Progenitor cell of endocrine pancreas (in vitro differentiated cells): ENCODE results near the gene CCL3. TPM values are rescaled to one million over a fixed set of nuclear protein-coding genes. Genes with fewer than 3 reads are reported as not detected.

Experiments used
- DNase-seq: peaks from one replicate; pipeline ENCODE4 v3.0.0; 2021; ENCODE audit warnings: low spot score; ENCODE audit not compliant: unreplicated experiment
- H3K27ac Mint-ChIP-seq: 2 replicates; pipeline ENCODE4 v1.8.0; 2021; ENCODE audit warnings: mild to moderate bottlenecking, moderate library complexity, mixed read lengths
- H3K27me3 Mint-ChIP-seq: 2 replicates; pipeline ENCODE4 v1.8.0; 2021; ENCODE audit warnings: mixed read lengths
- H3K36me3 Mint-ChIP-seq: 2 replicates; pipeline ENCODE4 v1.8.0; 2022; ENCODE audit warnings: mixed read lengths; ENCODE audit not compliant: insufficient read depth
- H3K4me1 Mint-ChIP-seq: 2 replicates; pipeline ENCODE4 v1.8.0; 2021; ENCODE audit warnings: low read depth, mixed read lengths
- H3K4me3 Mint-ChIP-seq: 2 replicates; pipeline ENCODE4 v1.8.0; 2021; ENCODE audit warnings: low read depth, mild to moderate bottlenecking, moderate library complexity, mixed read lengths
- H3K9me3 Mint-ChIP-seq: 2 replicates; pipeline ENCODE4 v1.8.0; 2021; ENCODE audit warnings: low read depth, mixed read lengths
- long read RNA-seq: library from polyadenylated mRNA; unstranded; transcript quantifications from one replicate; pipeline ENCODE4 v2.0.0, GENCODE V29; 2020
- total RNA-seq: library from RNA; stranded (reverse); gene quantifications from 2 replicates; pipeline ENCODE4 v1.2.1, GENCODE V29; 2021
- TF ChIP-seq, protein P1 (sequence below): fragments of 200-600 bp; sonication (generic); IDR thresholded peaks from one replicate; pipeline ENCODE4 v1.5.0; 2021; ENCODE audit warnings: antibody characterized with exemption, mild to moderate bottlenecking; ENCODE audit not compliant: unreplicated experiment

CCL3 gene
- not detected in 2 replicates for total RNA-seq
- long read RNA-seq, result 0 reads

- Mint-ChIP-seq H3K27ac (no peak within 1 kb of the TSS), H3K9me3 (no peaks in the 10 kb centered on the region), H3K4me3 (no peak within 1 kb of the TSS), H3K36me3 (no peaks in the 10 kb centered on the region), H3K4me1 (peaks cover 22% of the 10 kb centered on the region), H3K27me3 (peaks cover 9% of the 10 kb centered on the region)
- TF ChIP-seq, protein P1, sequence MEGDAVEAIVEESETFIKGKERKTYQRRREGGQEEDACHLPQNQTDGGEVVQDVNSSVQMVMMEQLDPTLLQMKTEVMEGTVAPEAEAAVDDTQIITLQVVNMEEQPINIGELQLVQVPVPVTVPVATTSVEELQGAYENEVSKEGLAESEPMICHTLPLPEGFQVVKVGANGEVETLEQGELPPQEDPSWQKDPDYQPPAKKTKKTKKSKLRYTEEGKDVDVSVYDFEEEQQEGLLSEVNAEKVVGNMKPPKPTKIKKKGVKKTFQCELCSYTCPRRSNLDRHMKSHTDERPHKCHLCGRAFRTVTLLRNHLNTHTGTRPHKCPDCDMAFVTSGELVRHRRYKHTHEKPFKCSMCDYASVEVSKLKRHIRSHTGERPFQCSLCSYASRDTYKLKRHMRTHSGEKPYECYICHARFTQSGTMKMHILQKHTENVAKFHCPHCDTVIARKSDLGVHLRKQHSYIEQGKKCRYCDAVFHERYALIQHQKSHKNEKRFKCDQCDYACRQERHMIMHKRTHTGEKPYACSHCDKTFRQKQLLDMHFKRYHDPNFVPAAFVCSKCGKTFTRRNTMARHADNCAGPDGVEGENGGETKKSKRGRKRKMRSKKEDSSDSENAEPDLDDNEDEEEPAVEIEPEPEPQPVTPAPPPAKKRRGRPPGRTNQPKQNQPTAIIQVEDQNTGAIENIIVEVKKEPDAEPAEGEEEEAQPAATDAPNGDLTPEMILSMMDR, result no peak
- no peak for DNase-seq
These were observed at the start of gene CCL3 for GRCh38 chr17:36089888-36090836. CCL3 (minus strand) TSS chr17:36090143; CDS start chr17:36090058, 85 bp downstream.

DNA sequence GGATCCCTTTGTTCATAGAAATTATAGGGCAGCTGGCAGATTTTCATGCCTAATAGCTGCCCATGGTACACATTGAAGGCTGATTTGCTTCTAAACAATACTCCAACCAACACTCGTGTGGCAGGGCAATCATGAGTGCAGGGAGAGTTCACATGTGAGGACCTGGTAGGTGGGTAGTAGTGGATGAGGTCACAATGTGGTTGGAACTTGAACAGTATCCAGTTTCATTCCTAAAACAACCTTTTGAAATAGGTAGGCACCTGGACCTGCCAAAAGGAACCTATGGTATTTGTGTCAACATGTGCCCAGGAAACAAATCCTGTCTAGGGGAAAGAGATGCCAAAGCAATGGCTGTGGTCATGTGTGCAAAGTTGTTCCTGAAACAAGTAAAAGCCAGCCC, 46.5 kb upstream of the CCL3 start:
- peaks cover 4% of the 10 kb centered on the region for H3K9me3 Mint-ChIP-seq
- no peak for DNase-seq
- H3K4me3 Mint-ChIP-seq, result no peak overlapping the region
- H3K4me1 Mint-ChIP-seq, result peaks cover 12% of the 10 kb centered on the region
- no peaks in the 10 kb centered on the region for H3K27me3 Mint-ChIP-seq
- no peaks in the 10 kb centered on the region for H3K36me3 Mint-ChIP-seq
- peak overlapping the region; percentile 56 for H3K27ac Mint-ChIP-seq
- TF ChIP-seq, protein P1, result no peak

GRCh38 chr17:36136036-36136435, 46.1 kb upstream of the CCL3 start:
- no peak for DNase-seq
- Mint-ChIP-seq H3K9me3 (peaks cover 4% of the 10 kb centered on the region), H3K27ac (peak overlapping the region; percentile 56), H3K27me3 (no peaks in the 10 kb centered on the region), H3K4me1 (peaks cover 12% of the 10 kb centered on the region), H3K4me3 (no peak overlapping the region), H3K36me3 (no peaks in the 10 kb centered on the region)
- TF ChIP-seq, protein P1, result no peak

DNA sequence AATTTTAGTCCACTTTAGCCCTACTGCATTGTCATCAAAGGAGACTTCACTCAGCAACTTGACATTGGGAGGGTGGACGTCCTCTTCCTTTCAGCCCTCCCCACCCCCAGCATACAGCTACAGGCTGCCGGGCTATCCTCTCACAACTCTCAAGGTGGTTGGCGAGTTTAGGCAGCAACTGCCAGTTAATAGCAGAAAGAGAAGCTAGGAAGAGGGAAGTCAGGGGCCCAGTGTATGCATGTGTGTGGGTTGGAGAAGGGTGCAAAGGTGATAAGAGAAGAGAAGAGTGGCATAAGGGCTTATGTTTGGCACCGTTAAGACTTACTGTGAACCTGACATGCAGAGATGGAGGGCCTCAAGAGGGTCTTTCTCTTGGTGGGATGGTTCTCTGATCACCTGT, 45.5 kb upstream of the CCL3 start:
- no peak overlapping the region for H3K4me3 Mint-ChIP-seq
- no peak overlapping the region for H3K27ac Mint-ChIP-seq
- H3K27me3 Mint-ChIP-seq, result no peaks in the 10 kb centered on the region
- peaks cover 4% of the 10 kb centered on the region for H3K9me3 Mint-ChIP-seq
- TF ChIP-seq, protein P1, result no peak
- no peaks in the 10 kb centered on the region for H3K36me3 Mint-ChIP-seq
- H3K4me1 Mint-ChIP-seq, result peaks cover 12% of the 10 kb centered on the region
- no peak for DNase-seq

DNA sequence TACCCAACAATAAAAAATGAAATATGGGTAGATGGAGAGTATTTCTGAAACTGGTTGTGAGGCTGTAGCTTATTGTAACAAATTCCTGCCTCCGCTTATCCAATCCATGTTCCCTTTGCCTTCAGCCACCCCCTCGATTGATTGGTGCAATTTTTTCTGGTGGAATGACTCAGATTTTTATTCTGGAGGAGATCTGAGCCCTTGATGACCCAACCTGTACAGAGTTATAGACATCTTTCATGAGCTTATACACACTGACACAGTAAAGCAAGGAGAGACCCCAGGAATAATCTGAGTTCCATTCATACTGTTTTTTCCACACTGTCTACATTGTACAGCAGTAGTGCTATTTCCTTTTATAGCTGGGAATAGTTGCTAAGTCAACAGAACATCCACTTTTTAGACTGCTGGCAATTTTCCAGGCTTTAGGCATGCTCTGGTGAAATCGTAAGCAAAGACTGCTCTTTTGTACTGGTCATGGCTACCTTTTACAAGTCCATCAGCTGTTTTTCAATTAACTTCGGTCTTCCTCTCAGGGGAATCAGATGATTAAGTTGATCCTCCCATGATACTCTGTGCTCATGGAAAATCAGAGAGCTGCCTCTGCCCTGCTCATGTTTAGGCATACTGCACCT, 43.8 kb upstream of the CCL3 start:
- peaks cover 4% of the 10 kb centered on the region for H3K9me3 Mint-ChIP-seq
- H3K27ac Mint-ChIP-seq, result no peak overlapping the region
- no peak for DNase-seq
- H3K4me1 Mint-ChIP-seq, result peaks cover 12% of the 10 kb centered on the region
- TF ChIP-seq, protein P1, result no peak
- H3K36me3 Mint-ChIP-seq, result no peaks in the 10 kb centered on the region
- no peak overlapping the region for H3K4me3 Mint-ChIP-seq
- H3K27me3 Mint-ChIP-seq, result peaks cover 6% of the 10 kb centered on the region
